H9 (cell line): ENCODE results near the gene ZNF648. TPM values are rescaled to one million over a fixed set of nuclear protein-coding genes. Genes with fewer than 3 reads are reported as not detected.

Experiments
- DNase-seq: peaks from one replicate; pipeline ENCODE4 v3.0.0-alpha.2; 2017
- H2AFZ ChIP-seq: one replicate; pipeline ENCODE4 v1.6.1; 2013; ENCODE audit warnings: mild to moderate bottlenecking, low read length, control low read depth, moderate library complexity
- H2AK5ac ChIP-seq: 2 replicates; pipeline ENCODE4 v1.6.1; 2013; ENCODE audit warnings: low read length, control low read depth, mixed read lengths; ENCODE audit not compliant: insufficient read length
- H2BK120ac ChIP-seq: one replicate; pipeline ENCODE4 v1.6.1; 2013; ENCODE audit warnings: low read depth, mild to moderate bottlenecking, low read length, control low read depth, inconsistent platforms; ENCODE audit not compliant: poor library complexity, severe bottlenecking
- H2BK12ac ChIP-seq: 2 replicates; pipeline ENCODE4 v1.6.1; 2013; ENCODE audit warnings: low read length, control low read depth, mixed read lengths, low read depth; ENCODE audit not compliant: insufficient read length
- H2BK15ac ChIP-seq: 2 replicates; pipeline ENCODE4 v1.6.1; 2013; ENCODE audit warnings: low read depth, low read length, control low read depth
- H2BK20ac ChIP-seq: one replicate; pipeline ENCODE4 v1.6.1; 2013; ENCODE audit warnings: low read depth, mild to moderate bottlenecking, low read length, control low read depth, inconsistent platforms; ENCODE audit not compliant: poor library complexity, severe bottlenecking
- H2BK5ac ChIP-seq: 2 replicates; pipeline ENCODE4 v1.6.1; 2013; ENCODE audit warnings: low read length, control low read depth, mixed read lengths; ENCODE audit not compliant: insufficient read length
- H3K14ac ChIP-seq: 2 replicates; pipeline ENCODE4 v1.6.1; 2013; ENCODE audit warnings: low read length, control low read depth; ENCODE audit not compliant: insufficient read depth
- H3K18ac ChIP-seq: 2 replicates; pipeline ENCODE4 v1.6.1; 2013; ENCODE audit warnings: low read depth, mild to moderate bottlenecking, mixed read lengths, low read length, control low read depth; ENCODE audit not compliant: insufficient read length
- H3K23ac ChIP-seq: 2 replicates; pipeline ENCODE4 v1.6.1; 2013; ENCODE audit warnings: low read length, control low read depth, mixed read lengths, low read depth; ENCODE audit not compliant: insufficient read length
- H3K23me2 ChIP-seq: 2 replicates; pipeline ENCODE4 v1.6.1; 2013; ENCODE audit warnings: low read depth, mild to moderate bottlenecking, mixed read lengths, low read length, control low read depth; ENCODE audit not compliant: insufficient read length, poor library complexity, severe bottlenecking
- H3K27ac ChIP-seq: 2 replicates; pipeline ENCODE4 v1.5.1; 2013; ENCODE audit warnings: low read length, control low read depth, mixed read lengths, low read depth; ENCODE audit not compliant: insufficient read length
- H3K27me3 ChIP-seq: 2 replicates; pipeline ENCODE4 v1.6.1; 2013; ENCODE audit warnings: low read length, control low read depth, inconsistent platforms; ENCODE audit not compliant: insufficient read depth
- H3K4ac ChIP-seq: 2 replicates; pipeline ENCODE4 v1.6.1; 2013; ENCODE audit warnings: low read depth, mild to moderate bottlenecking, control low read depth, inconsistent platforms, low read length, moderate library complexity
- H3K4me1 ChIP-seq: 2 replicates; pipeline ENCODE4 v1.6.1; 2013; ENCODE audit warnings: low read length, control low read depth, inconsistent platforms; ENCODE audit not compliant: insufficient read depth
- H3K4me2 ChIP-seq: 2 replicates; pipeline ENCODE4 v1.6.1; 2013; ENCODE audit warnings: low read length, control low read depth, mixed read lengths; ENCODE audit not compliant: insufficient read length, insufficient read depth
- H3K56ac ChIP-seq: 2 replicates; pipeline ENCODE4 v1.6.1; 2013; ENCODE audit warnings: low read depth, mild to moderate bottlenecking, mixed read lengths, low read length, control low read depth; ENCODE audit not compliant: insufficient read length
- H3K79me1 ChIP-seq: 2 replicates; pipeline ENCODE4 v1.6.1; 2013; ENCODE audit warnings: low read depth, mild to moderate bottlenecking, moderate library complexity, low read length, control low read depth, inconsistent platforms; ENCODE audit not compliant: insufficient read depth, poor library complexity, severe bottlenecking
- H3K79me2 ChIP-seq: 2 replicates; pipeline ENCODE4 v1.6.1; 2013; ENCODE audit warnings: low read length, control low read depth, inconsistent platforms; ENCODE audit not compliant: insufficient read depth
- H3K9ac ChIP-seq: 2 replicates; pipeline ENCODE4 v1.6.1; 2013; ENCODE audit warnings: low read length, control low read depth, mixed read lengths; ENCODE audit not compliant: insufficient read length; ENCODE audit errors: extremely low read depth
- H3K9me3 ChIP-seq: one replicate; pipeline ENCODE4 v1.6.1; 2013; ENCODE audit warnings: low read depth, low read length, inconsistent platforms; ENCODE audit not compliant: control insufficient read depth
- H3T11ph ChIP-seq: one replicate; pipeline ENCODE4 v1.6.1; 2013; ENCODE audit warnings: mild to moderate bottlenecking, low read length, control low read depth, inconsistent platforms
- H4K20me1 ChIP-seq: one replicate; pipeline ENCODE4 v1.6.1; 2013; ENCODE audit not compliant: control insufficient read depth, insufficient read length, insufficient read depth
- H4K5ac ChIP-seq: 2 replicates; pipeline ENCODE4 v1.6.1; 2013; ENCODE audit warnings: low read depth, mild to moderate bottlenecking, mixed read lengths, low read length, control low read depth; ENCODE audit not compliant: insufficient read length
- H4K8ac ChIP-seq: replicated peaks from 2 replicates; pipeline ENCODE4 v1.6.1; 2013; ENCODE audit warnings: low read length, control low read depth, mixed read lengths, low read depth; ENCODE audit not compliant: insufficient read length
- H4K91ac ChIP-seq: 2 replicates; pipeline ENCODE4 v1.6.1; 2013; ENCODE audit warnings: low read depth, mild to moderate bottlenecking, moderate library complexity, mixed read lengths, low read length, control low read depth; ENCODE audit not compliant: insufficient read length
- H3K27ac Mint-ChIP-seq, 3 experiments: 2 replicates in 2 of 3; 3 replicates in 1 of 3; pipeline ENCODE4 v1.8.0; 2020 to 2021; ENCODE audit warnings: mixed read lengths in 3 of 3, mild to moderate bottlenecking in 1 of 3, moderate library complexity in 1 of 3
- H3K27me3 Mint-ChIP-seq: 2 replicates; pipeline ENCODE4 v1.8.0; 2021; ENCODE audit warnings: low read depth, mild to moderate bottlenecking, moderate library complexity, mixed read lengths
- H3K36me3 Mint-ChIP-seq, 3 experiments: 2 replicates in 2 of 3; 3 replicates in 1 of 3; pipeline ENCODE4 v1.8.0; 2020 to 2021; ENCODE audit warnings: low read depth in 3 of 3, mixed read lengths in 3 of 3; ENCODE audit not compliant: insufficient read depth in 1 of 3
- H3K4me1 Mint-ChIP-seq, 2 experiments: 2 replicates each; pipeline ENCODE4 v1.8.0; 2020; ENCODE audit warnings: mixed read lengths in 2 of 2
- H3K4me3 Mint-ChIP-seq, 2 experiments: 2 replicates in 1 of 2; 3 replicates in 1 of 2; pipeline ENCODE4 v1.8.0; 2020 to 2021; ENCODE audit warnings: mild to moderate bottlenecking in 2 of 2, mixed read lengths in 2 of 2, moderate library complexity in 1 of 2
- H3K9me3 Mint-ChIP-seq, 2 experiments: 2 replicates in 1 of 2; 3 replicates in 1 of 2; pipeline ENCODE4 v1.8.0; 2020; ENCODE audit warnings: mild to moderate bottlenecking in 2 of 2, mixed read lengths in 2 of 2, moderate library complexity in 1 of 2
- CTCF ChIP-seq: fragments of 200-600 bp; sonication (generic); conservative IDR thresholded peaks from 3 replicates; pipeline ENCODE4 v1.8.0; 2021; ENCODE audit warnings: antibody characterized with exemption, mild to moderate bottlenecking
- WGBS: extraction: QIAGEN DNeasy Blood & Tissue Kit; methylation state at CpG from one replicate; pipeline ENCODE4 v1.1.7; 2013; ENCODE audit warnings: missing lambda C conversion rate, low lambda C conversion rate, mixed read lengths; ENCODE audit not compliant: insufficient read length; ENCODE audit errors: extremely low coverage; 5-methylcytosine and 5-hydroxymethylcytosine counted together
- total RNA-seq: library from RNA; stranded (reverse); gene quantifications from 2 replicates; pipeline ENCODE4 v1.2.1, GENCODE V29; 2021

Gene ZNF648
- total RNA-seq, 1 experiment from 2014 or later, result 1.4 TPM

DNA sequence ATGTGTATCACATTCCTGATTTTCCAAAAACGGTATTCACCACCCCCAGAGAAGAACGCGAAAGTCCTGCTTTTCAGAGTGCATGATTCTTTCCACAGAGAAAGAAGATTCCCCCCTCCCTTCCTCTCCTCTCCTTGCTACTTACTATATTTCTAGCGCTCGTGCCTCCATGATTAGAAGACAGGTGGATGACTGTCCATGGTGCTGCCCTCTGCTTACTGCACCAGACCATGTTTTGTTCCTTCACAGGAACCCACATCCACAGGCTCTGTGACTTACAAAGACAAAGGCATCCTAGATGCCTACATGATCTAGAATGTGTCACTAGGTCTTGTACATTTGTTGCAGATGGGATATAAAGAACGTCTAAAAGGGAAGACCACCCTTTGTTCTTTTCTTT is 49.1 kb upstream of the ZNF648 start:
- Histone ChIP-seq H4K20me1 (no peaks in the 10 kb centered on the region), H2BK5ac (no peak overlapping the region), H3K23me2 (no peaks in the 10 kb centered on the region), H4K8ac (no peak overlapping the region), H3K56ac (no peak overlapping the region), H3K9ac (no peak overlapping the region), H4K91ac (no peak overlapping the region), H3K18ac (no peak overlapping the region), H3K9me3 (no peaks in the 10 kb centered on the region), H2BK15ac (no peak overlapping the region), H2AFZ (no peak overlapping the region), H3K4ac (no peak overlapping the region), H3K4me1 (peaks cover 2% of the 10 kb centered on the region; the same call in 1 of the 2 replicates), H3T11ph (no peak overlapping the region), H2BK20ac (no peak overlapping the region), H3K79me2 (no peaks in the 10 kb centered on the region), H3K23ac (no peak overlapping the region), H3K27ac (no peak overlapping the region), H3K27me3 (no peaks in the 10 kb centered on the region), H3K4me2 (no peak overlapping the region), H2BK120ac (no peak overlapping the region), H2BK12ac (no peak overlapping the region), H3K79me1 (no peaks in the 10 kb centered on the region), H2AK5ac (no peak overlapping the region), H4K5ac (no peak overlapping the region), H3K14ac (no peak overlapping the region)
- peak; percentile 32; the same call in 2 of the 3 replicates for TF ChIP-seq CTCF
- no peak for DNase-seq
- H3K4me3 Mint-ChIP-seq, result no peak overlapping the region
- peaks cover 0 to 10% (median 7%) of the 10 kb centered on the region in 3 experiments; a peak in 4 of 7 replicates for H3K36me3 Mint-ChIP-seq
- H3K27me3 Mint-ChIP-seq, result no peaks in the 10 kb centered on the region
- H3K9me3 Mint-ChIP-seq, result peaks cover 7% of the 10 kb centered on the region in 2 experiments
- WGBS, result no CpG with 5 or more reads among the region's 6 CpGs
- H3K27ac Mint-ChIP-seq, result no peak overlapping the region; a peak in 1 of 7 replicates
- peaks cover 10 to 22% of the 10 kb centered on the region in 2 experiments for H3K4me1 Mint-ChIP-seq
